T-helper 2 cell treated with Interferon-gamma antibody and Interleukin-4, amounts not matched to agents 5 μg/mL and 100 μg/mL, for 36 hours (primary cell): ENCODE data around the gene SLBP.

Experiments
- DNase-seq: peaks from one replicate; pipeline ENCODE4 v3.0.0; 2021; ENCODE audit warnings: low spot score
- H3K27ac Mint-ChIP-seq: one replicate; pipeline ENCODE4 v1.8.0; 2021; ENCODE audit warnings: mild to moderate bottlenecking, mixed read lengths
- H3K27me3 Mint-ChIP-seq: one replicate; pipeline ENCODE4 v1.8.0; 2021; ENCODE audit warnings: low read depth, mixed read lengths
- H3K36me3 Mint-ChIP-seq: one replicate; pipeline ENCODE4 v1.8.0; 2021; ENCODE audit warnings: low read depth, mixed read lengths
- H3K4me1 Mint-ChIP-seq: one replicate; pipeline ENCODE4 v1.8.0; 2021; ENCODE audit warnings: low read depth, mixed read lengths
- H3K4me3 Mint-ChIP-seq: one replicate; pipeline ENCODE4 v1.8.0; 2022; ENCODE audit warnings: mild to moderate bottlenecking, moderate library complexity, mixed read lengths
- H3K9me3 Mint-ChIP-seq: one replicate; pipeline ENCODE4 v1.8.0; 2021; ENCODE audit warnings: mixed read lengths

SLBP gene

DNA sequence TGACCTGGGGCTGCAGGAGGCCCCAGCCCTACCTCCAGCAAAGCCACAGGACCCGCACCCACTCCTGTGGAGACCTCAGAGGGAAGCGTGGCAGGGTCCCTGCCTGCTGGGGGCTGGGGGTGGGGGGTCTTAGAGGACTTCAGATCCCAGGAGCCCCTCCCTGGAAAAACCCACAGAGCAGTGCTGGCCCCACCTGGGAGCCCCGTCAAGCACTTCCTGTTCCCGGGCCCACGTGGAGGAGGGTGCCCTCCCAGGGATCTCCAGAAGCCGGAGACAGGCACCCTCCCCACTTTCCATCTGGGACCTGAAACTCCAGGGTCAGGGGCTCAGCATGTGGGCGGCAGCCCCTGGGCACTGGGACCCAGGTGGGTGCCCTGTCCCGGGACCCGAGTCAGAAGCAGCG lies 41.2 kb upstream of the SLBP start:
- Mint-ChIP-seq H3K36me3 (no peaks in the 10 kb centered on the region), H3K9me3 (no peaks in the 10 kb centered on the region), H3K4me3 (no peak overlapping the region), H3K4me1 (no peaks in the 10 kb centered on the region), H3K27ac (peak overlapping the region; percentile 52), H3K27me3 (no peaks in the 10 kb centered on the region)
- no peak for DNase-seq

DNA sequence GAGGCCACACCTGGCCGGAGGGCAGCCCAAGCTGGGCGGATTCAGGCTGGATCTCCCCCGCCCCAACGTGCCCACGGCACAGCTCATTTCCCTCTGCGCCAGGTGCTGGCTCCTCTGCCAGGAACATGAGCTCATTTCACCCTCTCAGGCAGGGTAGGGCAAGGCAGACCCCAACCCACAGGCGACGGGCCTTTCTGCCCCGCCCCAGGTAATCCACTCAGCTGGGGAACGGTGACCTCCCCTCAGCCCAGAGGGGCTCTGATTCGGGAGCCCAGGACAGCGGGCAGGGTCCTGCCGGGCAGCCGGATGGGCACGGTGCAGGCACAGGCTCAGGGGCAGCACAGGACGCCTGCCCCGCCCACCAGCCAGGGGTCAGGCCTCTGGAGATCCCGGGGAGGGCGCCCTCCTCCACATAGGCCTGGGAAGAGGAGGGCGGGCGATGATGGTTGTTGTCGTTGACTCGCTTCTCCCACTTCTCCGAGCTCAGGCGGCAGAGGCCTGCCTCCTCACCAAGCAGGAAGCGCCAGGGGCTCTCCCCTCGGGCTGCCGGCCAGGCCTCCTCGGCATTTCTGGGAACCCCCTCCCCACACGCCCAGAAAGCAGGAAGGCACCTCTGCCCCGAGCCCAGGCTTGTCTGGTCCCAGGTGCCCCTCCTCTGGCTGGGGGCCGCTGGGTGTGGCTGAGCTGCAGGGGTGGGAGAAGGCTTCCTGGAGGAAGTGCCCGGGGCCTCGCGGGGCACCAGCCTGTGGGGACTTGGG lies 40.3 kb upstream of the SLBP start:
- DNase-seq = peak; percentile 62
- no peak overlapping the region for H3K4me3 Mint-ChIP-seq
- no peaks in the 10 kb centered on the region for H3K4me1 Mint-ChIP-seq
- H3K36me3 Mint-ChIP-seq = no peaks in the 10 kb centered on the region
- peak overlapping the region; percentile 52 for H3K27ac Mint-ChIP-seq
- H3K27me3 Mint-ChIP-seq = no peaks in the 10 kb centered on the region
- H3K9me3 Mint-ChIP-seq = no peaks in the 10 kb centered on the region

- Mint-ChIP-seq H3K4me1 (no peaks in the 10 kb centered on the region), H3K4me3 (no peak overlapping the region), H3K27ac (no peak overlapping the region), H3K36me3 (no peaks in the 10 kb centered on the region), H3K9me3 (no peaks in the 10 kb centered on the region), H3K27me3 (no peaks in the 10 kb centered on the region)
- no peak for DNase-seq
Measured at GRCh38 chr4:1751919-1752283, 39.8 kb upstream of the SLBP start.

DNA sequence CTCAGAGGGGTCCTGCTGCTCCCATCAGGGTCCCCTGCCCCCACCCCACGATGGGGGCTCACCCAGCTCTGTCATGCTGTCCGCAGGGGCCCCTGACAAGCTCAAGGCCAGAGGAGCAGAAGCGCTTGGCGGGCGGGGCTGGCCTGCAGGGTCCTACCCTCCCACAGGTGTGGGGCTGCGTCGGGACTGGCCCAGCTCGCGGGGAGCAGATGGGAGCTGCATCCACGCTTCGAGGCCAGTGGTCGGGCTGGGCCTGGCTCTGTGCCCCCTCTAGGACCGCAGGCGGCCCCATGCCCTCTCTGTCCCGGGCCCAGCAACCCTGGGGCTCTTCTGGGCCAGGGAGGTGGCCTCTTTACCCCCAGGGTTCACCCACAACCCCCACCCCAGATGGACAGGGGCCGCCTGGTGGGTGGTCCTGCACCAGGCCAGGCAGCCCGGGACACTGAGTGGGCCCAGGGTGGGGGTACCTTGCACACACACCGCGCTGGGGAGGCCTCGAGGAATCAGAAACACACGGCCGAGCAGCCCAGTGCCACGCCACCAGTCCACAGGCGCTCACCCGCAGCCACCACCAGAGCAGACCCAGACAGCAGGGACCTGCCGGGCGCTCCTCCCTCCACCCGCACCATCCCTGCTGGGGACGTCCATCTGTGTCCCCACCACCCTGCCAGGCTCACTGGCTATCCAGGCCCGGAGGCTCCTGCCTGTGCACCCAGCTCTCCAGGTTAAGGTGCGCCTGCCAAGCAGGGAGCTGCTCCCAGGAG lies 39.2 kb upstream of the SLBP start:
- H3K9me3 Mint-ChIP-seq = no peaks in the 10 kb centered on the region
- no peak overlapping the region for H3K27ac Mint-ChIP-seq
- no peak for DNase-seq
- no peaks in the 10 kb centered on the region for H3K27me3 Mint-ChIP-seq
- no peaks in the 10 kb centered on the region for H3K36me3 Mint-ChIP-seq
- no peak overlapping the region for H3K4me3 Mint-ChIP-seq
- H3K4me1 Mint-ChIP-seq = no peaks in the 10 kb centered on the region

- H3K27me3 Mint-ChIP-seq = no peaks in the 10 kb centered on the region
- H3K27ac Mint-ChIP-seq = no peak overlapping the region
- H3K36me3 Mint-ChIP-seq = no peaks in the 10 kb centered on the region
- no peaks in the 10 kb centered on the region for H3K4me1 Mint-ChIP-seq
- no peak overlapping the region for H3K4me3 Mint-ChIP-seq
- no peak for DNase-seq
- H3K9me3 Mint-ChIP-seq = no peaks in the 10 kb centered on the region
Measured at GRCh38 chr4:1750381-1751154, 38.4 kb upstream of the SLBP start.

DNA sequence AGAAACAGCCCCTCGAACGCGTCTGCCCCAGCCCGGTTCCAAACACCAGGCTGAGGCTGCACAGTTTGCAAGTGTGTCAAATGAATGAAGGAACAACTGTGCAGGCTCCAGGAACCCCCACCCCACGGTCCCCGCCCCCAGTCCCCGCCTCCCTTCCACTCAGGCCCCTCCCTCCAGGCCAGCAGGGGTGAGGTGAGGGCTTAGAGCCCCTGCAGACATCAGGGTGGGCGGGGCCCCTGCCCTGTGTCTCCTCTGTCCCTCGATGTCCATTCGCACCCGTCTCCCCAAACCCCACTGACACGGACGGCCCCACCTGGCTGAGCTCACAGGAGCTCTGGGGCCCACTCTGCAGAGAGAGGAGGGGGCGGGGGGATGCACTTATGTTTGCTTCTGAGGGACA lies 37.7 kb upstream of the SLBP start:
- Mint-ChIP-seq H3K36me3 (peaks cover 6% of the 10 kb centered on the region), H3K9me3 (no peaks in the 10 kb centered on the region), H3K27me3 (no peaks in the 10 kb centered on the region), H3K27ac (no peak overlapping the region), H3K4me1 (no peaks in the 10 kb centered on the region), H3K4me3 (no peak overlapping the region)
- DNase-seq = no peak

GRCh38 chr4:1749370-1749769 lies 37.3 kb upstream of the SLBP start:
- peaks cover 8% of the 10 kb centered on the region for H3K36me3 Mint-ChIP-seq
- H3K4me1 Mint-ChIP-seq = no peaks in the 10 kb centered on the region
- no peaks in the 10 kb centered on the region for H3K27me3 Mint-ChIP-seq
- H3K4me3 Mint-ChIP-seq = no peak overlapping the region
- DNase-seq = no peak
- no peak overlapping the region for H3K27ac Mint-ChIP-seq
- H3K9me3 Mint-ChIP-seq = no peaks in the 10 kb centered on the region

GRCh38 chr4:1748465-1748995 lies 36.4 kb upstream of the SLBP start:
- H3K27ac Mint-ChIP-seq = no peak overlapping the region
- peak; percentile 74 for DNase-seq
- no peak overlapping the region for H3K4me3 Mint-ChIP-seq
- no peaks in the 10 kb centered on the region for H3K9me3 Mint-ChIP-seq
- peaks cover 14% of the 10 kb centered on the region for H3K36me3 Mint-ChIP-seq
- H3K27me3 Mint-ChIP-seq = no peaks in the 10 kb centered on the region
- no peaks in the 10 kb centered on the region for H3K4me1 Mint-ChIP-seq

- Mint-ChIP-seq H3K27ac (no peak overlapping the region), H3K4me1 (no peaks in the 10 kb centered on the region), H3K27me3 (no peaks in the 10 kb centered on the region), H3K36me3 (peaks cover 17% of the 10 kb centered on the region), H3K9me3 (no peaks in the 10 kb centered on the region), H3K4me3 (no peak overlapping the region)
- DNase-seq = no peak
Measured at GRCh38 chr4:1747603-1747967, 35.5 kb upstream of the SLBP start.

GRCh38 chr4:1746919-1747602 lies 34.9 kb upstream of the SLBP start:
- no peak overlapping the region for H3K27ac Mint-ChIP-seq
- no peaks in the 10 kb centered on the region for H3K9me3 Mint-ChIP-seq
- H3K36me3 Mint-ChIP-seq = peaks cover 19% of the 10 kb centered on the region
- no peak for DNase-seq
- no peaks in the 10 kb centered on the region for H3K4me1 Mint-ChIP-seq
- H3K27me3 Mint-ChIP-seq = no peaks in the 10 kb centered on the region
- no peak overlapping the region for H3K4me3 Mint-ChIP-seq

DNA sequence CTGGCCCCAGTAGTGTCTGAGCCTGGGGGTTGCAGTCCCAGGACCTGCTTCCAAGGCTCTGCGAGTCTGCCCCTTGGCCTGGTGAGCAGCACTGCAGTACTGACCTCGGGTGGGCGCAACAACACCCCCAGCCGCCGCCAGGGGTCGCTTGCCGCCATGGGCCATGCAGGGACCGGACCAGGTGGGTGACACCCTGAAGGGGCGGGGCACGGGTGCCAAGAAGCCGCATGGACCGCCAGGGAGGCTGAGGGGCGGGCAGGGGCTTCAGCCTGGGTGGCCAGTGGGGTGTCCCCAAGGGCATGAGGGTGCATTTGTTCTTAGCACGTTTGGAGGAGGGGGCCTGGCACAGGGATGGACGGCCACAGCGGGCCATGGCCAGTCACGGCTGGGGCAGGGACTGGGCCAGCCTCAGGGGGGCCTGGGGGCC lies 34.2 kb upstream of the SLBP start:
- no peaks in the 10 kb centered on the region for H3K4me1 Mint-ChIP-seq
- no peak overlapping the region for H3K4me3 Mint-ChIP-seq
- peaks cover 25% of the 10 kb centered on the region for H3K36me3 Mint-ChIP-seq
- no peaks in the 10 kb centered on the region for H3K9me3 Mint-ChIP-seq
- no peaks in the 10 kb centered on the region for H3K27me3 Mint-ChIP-seq
- DNase-seq = peak; percentile 74
- H3K27ac Mint-ChIP-seq = no peak overlapping the region

GRCh38 chr4:1745697-1746096 lies 33.6 kb upstream of the SLBP start:
- H3K4me1 Mint-ChIP-seq = no peaks in the 10 kb centered on the region
- H3K4me3 Mint-ChIP-seq = no peak overlapping the region
- no peaks in the 10 kb centered on the region for H3K27me3 Mint-ChIP-seq
- H3K27ac Mint-ChIP-seq = no peak overlapping the region
- peaks cover 30% of the 10 kb centered on the region for H3K36me3 Mint-ChIP-seq
- DNase-seq = no peak
- H3K9me3 Mint-ChIP-seq = no peaks in the 10 kb centered on the region

DNA sequence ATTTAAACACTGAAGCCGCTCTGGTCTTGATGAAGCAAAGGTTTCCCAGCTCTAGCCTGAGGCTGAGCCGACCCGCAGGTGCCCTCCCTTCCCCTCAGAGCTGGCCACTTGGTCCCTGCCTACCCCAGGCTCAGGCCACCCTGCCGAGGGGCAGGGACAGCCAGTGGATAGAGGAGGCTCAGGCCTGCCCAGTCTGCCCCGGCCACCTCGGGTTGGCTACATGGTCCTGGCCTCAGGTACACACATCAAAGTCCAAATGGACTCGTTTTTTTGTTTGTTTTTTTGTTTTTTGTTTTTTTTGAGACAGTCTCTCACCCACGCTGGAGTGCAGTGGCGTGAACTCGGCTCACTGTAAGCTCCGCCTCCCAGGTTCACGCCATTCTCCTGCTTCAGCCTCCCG lies 33.0 kb upstream of the SLBP start:
- no peaks in the 10 kb centered on the region for H3K4me1 Mint-ChIP-seq
- no peaks in the 10 kb centered on the region for H3K27me3 Mint-ChIP-seq
- H3K9me3 Mint-ChIP-seq = no peaks in the 10 kb centered on the region
- H3K4me3 Mint-ChIP-seq = no peak overlapping the region
- H3K27ac Mint-ChIP-seq = no peak overlapping the region
- no peak for DNase-seq
- peaks cover 34% of the 10 kb centered on the region for H3K36me3 Mint-ChIP-seq
